LNCaP clone FGC (cell line): ENCODE measurements around the gene ALLC.

Source experiments
- DNase-seq: peaks from one replicate; pipeline ENCODE4 v3.0.0-alpha.2; 2011; ENCODE audit warnings: low read depth
- H3K4me3 ChIP-seq: 2 replicates; pipeline ENCODE4 v1.5.1; 2011; ENCODE audit warnings: mild to moderate bottlenecking, low read depth, low read length, control low read depth
- TF ChIP-seq, protein P1 (sequence below): IDR thresholded peaks from 2 replicates; pipeline ENCODE4 v1.5.1; 2012; ENCODE audit warnings: mild to moderate bottlenecking; ENCODE audit not compliant: control insufficient read depth, insufficient read depth; ENCODE audit errors: extremely low read depth

ALLC gene

DNA sequence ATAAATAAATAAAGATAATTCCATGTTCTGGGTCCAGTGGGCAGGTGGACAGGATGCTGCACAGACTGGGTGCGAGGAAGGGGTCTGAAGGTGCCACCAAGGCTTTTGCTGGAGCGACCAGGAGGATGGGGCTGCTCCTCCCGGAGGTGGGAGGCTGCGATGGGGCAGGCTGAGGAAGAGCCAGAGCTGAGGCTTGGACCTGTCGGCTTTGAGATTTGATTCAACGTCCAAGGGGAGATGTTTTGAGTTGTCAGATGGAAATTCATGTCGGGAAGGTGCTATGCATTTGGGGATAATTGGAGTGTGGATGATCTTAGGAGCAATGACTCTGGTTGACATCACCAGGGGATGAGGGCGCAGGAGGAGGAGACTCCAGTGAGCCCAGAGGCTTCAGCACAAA, 11.7 kb downstream of the ALLC start:
- no peak overlapping the region for H3K4me3 ChIP-seq
- TF ChIP-seq, protein P1, sequence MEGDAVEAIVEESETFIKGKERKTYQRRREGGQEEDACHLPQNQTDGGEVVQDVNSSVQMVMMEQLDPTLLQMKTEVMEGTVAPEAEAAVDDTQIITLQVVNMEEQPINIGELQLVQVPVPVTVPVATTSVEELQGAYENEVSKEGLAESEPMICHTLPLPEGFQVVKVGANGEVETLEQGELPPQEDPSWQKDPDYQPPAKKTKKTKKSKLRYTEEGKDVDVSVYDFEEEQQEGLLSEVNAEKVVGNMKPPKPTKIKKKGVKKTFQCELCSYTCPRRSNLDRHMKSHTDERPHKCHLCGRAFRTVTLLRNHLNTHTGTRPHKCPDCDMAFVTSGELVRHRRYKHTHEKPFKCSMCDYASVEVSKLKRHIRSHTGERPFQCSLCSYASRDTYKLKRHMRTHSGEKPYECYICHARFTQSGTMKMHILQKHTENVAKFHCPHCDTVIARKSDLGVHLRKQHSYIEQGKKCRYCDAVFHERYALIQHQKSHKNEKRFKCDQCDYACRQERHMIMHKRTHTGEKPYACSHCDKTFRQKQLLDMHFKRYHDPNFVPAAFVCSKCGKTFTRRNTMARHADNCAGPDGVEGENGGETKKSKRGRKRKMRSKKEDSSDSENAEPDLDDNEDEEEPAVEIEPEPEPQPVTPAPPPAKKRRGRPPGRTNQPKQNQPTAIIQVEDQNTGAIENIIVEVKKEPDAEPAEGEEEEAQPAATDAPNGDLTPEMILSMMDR, result no peak

GRCh38 chr2:3670376-3670775, 12.4 kb downstream of the ALLC start:
- H3K4me3 ChIP-seq, result no peak overlapping the region
- DNase-seq, result no peak
- TF ChIP-seq, protein P1, result no peak

More for the DNA sequence above, 11.7 kb downstream of the ALLC start:
- DNase-seq, result no peak

- DNase-seq, result no peak
- no peak overlapping the region for H3K4me3 ChIP-seq
- TF ChIP-seq, protein P1, result no peak
These were observed 12.9 kb downstream of the ALLC start for GRCh38 chr2:3670941-3671340.

GRCh38 chr2:3672861-3673678, 15.1 kb downstream of the ALLC start:
- TF ChIP-seq, protein P1, result no peak
- no peak overlapping the region for H3K4me3 ChIP-seq
- no peak for DNase-seq

DNA sequence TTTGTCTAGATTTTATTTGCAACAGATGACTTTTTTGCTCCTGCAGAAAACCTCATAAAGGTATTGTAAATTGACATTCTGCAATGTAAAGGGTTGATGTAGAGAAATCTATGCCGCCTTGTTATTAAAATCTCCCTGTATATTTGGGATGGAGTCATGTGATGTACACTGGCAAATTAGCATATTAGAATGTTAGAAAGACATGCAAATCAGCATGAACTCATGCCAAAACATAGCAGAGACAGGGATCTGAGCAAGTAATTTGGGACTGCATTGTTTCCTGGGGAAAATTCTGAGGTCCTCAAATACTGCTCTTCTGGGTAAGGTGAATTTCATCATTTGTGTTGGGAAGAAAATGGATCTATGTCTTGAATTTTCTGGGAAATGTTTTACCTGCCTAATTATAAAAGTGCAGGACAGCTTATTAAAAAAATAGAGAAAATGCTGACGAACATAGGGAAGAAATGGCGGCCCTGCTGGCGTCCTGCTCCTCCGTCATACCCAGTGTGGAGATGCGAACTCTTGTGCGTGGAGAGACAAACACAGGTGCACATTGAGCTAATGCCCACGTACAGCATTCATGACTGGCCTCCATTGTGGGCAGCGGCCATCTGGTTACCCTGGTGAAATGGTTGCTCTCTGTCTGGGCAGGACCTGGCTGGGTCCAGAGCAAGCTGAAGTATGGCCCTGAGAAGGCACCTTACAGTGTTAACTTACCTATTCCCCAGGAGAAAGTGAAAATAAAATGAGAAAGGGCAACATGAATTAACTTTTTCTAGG, 16.3 kb downstream of the ALLC start:
- TF ChIP-seq, protein P1, result no peak
- no peak overlapping the region for H3K4me3 ChIP-seq

DNA sequence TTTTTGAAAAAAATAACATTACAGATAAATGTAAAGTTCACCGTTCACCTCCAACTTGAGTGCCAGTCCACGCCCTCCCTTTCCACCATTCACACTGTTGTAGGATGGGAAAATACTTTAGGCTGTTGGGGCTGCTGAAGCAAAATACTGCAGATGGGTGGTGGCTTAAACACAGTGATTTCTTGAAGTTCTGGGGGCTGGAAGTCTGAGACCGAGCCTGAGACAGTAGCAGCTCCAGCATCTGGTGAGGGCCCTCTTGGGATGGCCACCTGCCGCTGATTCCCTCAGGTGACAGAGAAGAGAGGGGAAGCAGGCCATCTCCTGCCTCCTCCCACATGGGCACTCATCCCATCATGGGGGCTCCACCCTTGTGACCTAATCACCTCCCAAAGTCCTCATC, 17.7 kb downstream of the ALLC start:
- H3K4me3 ChIP-seq, result no peak overlapping the region
- TF ChIP-seq, protein P1, result no peak
- no peak for DNase-seq

More for the DNA sequence above, 16.3 kb downstream of the ALLC start:
- no peak for DNase-seq
